Stimulated activated CD8-positive, alpha-beta memory T cell treated with anti-CD3 and anti-CD28 coated beads, Interleukin-4, amount 100 ng/mL, for 48 hours (primary cell): ENCODE data around the gene PDP2.
"Not testable (repeated sequence)": the region's sequence is repeated elsewhere in the genome, so short reads cannot be mapped to it uniquely, and the experiment has no call there.

Experiments
- DNase-seq: peaks from one replicate; pipeline ENCODE4 v3.0.0-alpha.2; 2020

PDP2 gene

DNA sequence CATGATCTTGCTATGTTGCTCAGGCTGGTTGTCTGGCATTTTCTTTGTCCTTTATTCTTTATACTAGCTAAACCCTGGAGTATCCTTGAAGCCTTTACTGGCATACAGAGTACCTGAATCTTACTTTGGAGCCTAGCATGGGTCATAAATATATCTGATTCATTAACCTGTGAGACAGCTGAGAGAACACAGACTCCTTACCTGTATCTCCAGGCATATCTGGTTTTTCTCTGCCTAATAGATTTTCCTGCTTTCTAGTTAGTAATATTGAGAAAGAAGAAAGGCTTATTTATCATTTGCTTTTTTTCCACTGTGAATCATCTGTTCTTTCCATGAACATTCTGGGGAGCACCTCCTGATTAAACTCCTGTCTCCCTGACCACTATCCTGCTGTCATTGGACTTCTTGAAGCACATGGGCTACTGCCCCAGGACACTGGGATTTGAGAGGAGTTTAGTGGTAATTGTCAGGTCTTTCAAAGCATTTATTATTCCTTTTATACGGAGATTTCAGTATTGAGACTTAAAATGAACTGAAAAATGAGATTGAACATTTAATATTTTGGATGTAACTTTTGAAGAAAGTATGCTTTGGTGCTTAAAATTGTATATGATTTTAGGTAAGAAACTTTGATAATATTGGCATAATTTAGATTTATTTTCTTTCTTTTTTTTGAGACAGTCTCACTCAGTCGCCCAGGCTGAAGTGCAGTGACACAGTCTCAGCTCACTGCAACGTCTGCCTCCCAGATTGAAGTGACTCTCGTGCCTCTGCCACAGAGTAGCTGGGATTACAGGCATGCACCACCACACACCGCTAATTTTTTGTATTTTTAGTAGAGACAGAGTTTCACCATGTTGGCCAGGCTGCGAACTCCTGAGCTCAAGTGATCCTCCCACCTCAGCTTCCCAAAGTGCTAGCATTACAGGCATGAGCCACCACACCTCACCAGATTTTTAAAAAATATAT is 8.6 kb downstream of the PDP2 start:
- no peak for DNase-seq

DNA sequence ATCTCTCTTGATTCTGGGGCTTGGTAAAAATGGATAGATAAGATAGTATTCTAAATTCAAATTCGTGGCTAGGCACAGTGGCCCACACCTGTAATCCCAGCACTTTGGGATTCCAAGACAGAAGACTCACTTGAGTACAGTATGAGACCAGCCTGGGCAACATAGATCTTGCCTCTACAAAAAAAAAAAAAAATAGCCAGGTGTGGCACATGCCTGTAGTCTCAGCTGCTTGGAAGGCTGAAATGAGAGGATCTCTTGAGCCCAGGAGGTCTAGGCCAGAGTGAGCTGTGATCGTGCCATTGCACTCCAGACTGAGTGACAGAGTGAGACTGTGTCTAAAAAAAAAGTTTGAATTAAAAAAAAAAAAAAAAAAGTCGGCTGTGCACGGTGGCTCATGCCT is 9.3 kb downstream of the PDP2 start:
- no peak for DNase-seq

DNA sequence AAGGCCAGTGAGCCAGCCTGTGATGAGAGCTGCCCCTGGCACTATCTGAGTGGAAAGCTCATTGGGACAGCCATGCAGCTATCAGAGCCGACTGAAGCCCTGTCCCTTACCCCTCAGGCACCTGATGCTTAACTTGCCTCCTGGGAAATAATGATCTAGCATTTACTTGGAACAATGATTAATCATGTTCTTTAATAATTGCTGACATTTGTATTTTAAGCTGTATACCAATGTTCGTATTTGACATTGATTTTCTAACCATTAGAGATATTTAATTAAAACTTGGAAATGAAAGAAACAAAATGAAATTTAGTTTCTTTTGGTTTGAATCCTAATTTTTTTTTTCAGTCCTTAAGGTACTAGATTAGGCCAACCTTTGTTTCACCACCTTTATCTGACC is 10.5 kb downstream of the PDP2 start:
- DNase-seq: no peak

DNA sequence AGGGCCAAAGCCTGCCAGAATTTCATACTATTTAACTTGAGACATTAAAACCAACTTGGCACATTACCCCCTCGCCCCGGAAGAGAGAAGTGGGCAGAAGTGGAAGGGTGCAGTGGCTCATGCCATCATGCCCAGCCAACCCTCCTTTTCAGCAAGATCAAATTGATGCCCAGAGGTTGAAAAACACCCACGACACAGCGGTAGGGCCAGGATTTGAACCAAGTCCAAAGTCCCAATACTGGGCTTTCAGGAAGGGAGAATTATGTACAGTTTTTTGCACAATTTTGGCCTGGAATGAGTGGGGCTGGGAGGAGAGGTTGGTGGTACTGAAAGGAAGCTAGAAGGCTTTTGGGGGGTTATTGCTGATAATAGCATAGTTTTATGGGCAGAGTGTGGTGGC is 11.0 kb downstream of the PDP2 start:
- DNase-seq: no peak

DNA sequence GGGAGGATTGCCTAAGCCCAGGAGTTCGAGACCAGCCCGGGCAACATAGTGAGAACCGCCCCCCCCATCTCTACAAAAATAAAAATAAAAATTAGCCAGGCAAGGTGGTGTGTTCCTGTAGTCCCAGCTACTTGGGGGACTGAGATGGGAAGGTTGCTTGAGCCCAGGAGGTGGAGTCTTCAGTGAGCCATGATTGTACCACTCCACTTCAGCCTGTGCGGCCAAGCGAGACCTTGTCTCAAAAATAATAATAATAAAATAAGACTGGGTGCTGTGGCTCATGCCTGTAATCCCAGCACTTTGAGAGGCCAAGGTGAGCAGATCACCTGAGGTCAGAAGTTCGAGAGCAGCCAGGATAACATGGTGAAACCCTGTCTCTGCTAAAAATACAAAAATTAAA is 11.5 kb downstream of the PDP2 start:
- no peak for DNase-seq

DNA sequence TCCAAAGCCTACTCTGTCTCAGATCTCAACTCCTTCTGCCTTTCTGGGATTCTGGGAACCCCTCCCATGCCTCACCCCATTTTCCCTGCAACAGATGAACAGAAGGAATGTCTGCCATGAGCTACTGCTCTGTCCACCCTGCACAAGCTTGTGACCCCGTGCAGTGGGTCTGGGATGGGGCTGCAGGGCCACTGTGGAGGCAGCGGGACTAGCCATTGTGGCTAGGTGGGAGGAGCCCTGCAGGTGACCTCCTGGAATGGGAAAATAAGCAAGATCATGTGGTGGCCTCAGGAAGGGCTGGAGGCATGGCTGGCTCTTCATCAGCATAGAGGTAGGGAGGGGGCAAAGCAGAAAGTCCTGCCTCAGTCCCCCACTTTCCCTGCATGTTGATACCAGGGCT is 13.7 kb downstream of the PDP2 start:
- no peak for DNase-seq

DNA sequence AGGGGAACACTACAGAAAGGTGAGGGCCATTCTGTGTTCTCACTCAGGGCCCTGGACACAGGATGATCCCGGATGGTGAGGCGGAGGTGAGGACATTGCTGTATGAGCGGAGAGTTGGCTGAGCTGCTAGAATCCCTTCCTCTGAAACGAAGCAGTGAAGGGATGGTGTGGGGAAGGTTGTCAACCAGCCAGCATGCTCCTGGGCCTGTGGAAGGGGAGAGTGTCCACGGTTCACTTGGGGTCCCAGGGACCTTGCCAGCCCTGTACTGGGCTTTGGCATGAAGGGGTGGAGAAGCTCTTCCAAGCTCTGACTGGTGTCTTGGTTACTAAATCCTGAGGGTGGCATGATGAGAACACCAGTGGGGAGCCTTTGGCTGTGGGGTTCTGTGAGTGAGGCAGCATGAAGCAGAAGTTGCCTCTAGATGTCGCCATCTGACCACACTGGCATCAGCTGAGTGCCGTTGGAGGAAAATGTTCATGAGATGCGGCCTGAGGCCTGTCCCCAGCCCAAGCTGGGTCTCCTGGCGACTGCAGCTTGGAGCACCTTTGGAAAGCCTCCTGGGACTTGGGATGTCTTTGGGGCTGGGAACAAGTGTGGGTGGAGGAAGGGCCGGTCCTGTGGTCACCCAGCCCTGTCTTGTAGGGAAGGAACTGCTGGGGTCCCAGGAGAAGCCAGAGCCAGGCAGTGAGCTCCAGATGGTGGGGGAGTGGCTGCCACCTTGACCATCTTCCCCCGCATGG is 14.8 kb downstream of the PDP2 start:
- peak; percentile 70 for DNase-seq

DNA sequence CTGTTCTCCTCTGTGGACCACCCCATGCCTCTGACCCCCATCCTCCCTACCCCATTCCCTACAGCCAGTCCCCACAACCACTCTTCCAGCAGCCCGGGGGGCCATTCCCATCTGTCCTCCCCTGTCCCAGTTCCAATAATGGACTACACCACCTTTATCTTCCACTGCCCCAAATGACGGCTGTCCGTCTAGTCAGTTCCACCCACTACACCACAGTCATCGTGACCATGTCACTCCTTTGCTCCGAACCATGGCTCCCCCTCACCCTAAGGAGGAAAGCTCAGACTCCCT is 15.3 kb downstream of the PDP2 start:
- DNase-seq: no peak

DNA sequence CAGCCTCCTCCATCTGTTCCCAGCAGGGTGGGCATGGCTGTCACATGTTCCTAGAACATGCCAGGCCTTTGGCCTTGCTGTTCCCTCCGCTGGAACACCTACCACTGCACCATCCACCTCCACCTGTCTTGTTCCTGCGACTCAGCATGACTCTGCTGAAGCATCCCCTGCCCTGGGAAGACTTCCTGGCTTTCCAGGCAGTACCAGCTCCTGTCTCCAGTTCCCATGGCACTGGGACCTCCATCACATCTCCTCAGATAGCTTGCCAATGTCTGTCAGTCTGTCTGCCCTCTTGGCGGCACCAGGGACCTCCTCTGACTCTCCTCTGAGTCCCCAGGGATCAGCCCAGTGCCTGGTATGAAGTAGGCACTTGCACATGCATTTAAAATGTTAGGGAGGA is 15.7 kb downstream of the PDP2 start:
- DNase-seq: no peak

DNA sequence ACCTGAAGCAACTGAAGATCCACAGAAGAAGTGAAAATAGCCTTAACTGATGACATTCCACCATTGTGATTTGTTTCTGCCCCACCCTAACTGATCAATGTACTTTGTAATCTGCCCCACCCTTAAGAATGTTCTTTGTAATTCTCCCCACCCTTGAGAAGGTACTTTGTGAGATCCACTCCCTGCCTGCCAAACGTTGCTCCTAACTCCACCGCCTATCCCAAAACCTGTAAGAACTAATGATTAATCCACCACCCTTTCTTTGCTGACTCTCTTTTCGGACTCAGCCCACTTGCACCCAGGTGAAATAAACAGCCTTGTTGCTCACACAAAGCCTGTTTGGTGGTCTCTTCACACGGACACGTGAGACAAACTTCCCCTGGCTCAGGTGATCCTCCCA is 16.4 kb downstream of the PDP2 start:
- not testable (repeated sequence) for DNase-seq

DNA sequence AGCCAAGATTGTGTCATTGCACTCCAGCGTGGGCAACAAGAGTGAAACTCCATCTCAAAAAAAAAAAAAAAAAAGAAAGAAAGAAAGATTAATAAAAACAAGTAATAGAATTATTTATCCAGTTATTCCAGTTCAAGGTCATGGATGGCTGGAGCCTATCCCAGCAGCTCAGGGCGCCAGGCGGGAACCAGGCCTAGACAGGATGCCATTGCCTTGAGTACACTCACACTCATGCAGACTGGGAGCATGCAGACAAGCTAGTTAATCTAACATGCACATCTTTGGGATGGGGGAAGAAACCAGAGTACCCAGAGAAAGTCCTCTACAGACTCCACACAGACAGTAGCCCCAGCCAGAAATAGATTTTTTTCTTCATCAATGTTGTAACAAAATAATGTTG is 17.9 kb downstream of the PDP2 start:
- no peak for DNase-seq

DNA sequence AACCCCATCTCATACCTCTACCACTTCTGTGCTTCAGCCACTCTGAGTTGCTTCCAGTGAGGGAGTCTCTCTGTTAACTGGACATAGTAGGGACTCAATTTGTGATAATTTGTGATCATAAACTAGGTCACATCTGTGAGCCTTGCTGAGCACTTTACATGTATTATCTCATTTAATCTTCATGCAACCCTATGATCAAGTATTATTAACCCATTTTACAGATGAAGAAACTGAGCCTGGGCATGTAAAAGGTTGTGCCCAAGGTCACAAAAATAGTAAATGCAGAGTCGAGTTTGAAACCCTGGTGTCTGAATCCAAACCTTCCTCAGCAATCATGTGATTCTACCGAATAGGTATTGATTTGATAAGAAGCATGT is 18.6 kb downstream of the PDP2 start:
- DNase-seq: no peak

DNA sequence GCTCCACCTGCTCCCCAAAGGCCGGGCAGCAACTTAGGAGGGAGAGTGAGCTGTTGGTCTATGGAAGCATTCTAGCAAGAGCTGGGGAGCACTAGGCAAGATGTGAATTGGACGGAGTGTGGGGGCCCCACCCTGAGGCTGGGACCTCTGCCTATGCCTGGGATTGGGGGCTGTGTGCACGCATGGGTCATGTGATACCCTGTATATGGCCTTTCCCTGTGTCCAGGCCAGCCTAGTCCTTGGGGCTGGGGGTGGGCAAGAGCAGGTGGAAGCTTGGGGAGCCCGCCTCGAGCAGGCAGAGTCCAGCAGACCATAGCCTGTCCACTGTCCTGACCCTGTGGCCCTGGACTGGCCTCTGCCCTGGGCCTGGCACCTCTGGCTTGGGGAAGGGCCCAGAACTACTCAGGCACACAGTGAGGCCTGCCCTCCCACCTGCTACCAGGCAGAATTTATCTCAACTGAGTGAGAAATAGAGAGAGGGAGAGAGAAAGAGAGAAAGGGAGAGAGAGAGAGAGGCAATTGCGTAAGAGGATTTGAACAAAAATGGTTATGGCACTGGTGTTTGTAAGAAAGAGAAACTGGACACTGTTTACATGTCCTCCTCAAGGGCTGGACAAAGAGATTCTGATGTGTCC is 19.1 kb downstream of the PDP2 start:
- no peak for DNase-seq

DNA sequence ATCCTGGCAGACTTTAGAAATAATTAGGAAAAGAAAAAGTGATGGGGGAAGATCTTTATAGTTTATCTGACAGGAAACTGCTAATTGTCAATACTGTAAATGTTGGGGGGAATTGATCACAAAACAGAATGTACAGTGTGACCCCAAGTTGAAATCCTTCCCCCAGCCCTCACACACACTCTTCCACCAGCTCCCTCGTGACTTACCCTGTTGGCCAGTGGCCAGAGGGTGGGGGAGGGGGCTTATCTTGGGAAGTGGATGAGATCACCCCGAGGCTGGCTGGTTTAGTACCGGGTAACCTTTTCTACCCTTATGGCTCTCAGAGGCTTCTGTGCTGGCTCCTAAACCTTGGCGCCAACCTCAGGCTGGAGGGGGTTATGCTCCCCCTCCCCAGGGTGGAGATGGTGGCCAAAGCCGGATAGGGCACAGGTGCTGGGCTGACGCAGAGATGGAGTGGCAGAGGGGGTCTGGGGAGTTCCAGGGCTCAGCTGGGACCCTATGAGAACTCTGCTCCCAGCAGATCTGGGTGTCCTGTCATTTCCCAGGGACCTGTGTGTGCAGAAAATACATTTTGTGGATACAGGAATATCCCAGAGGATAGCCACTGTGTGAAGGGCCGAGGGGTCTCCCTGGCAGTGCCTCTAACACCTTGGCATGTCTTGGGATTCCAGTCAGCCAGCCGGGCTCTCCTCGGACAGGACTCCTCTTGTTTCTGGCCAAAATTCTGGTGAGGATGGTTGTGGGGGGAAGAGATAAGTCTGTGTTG is 19.8 kb downstream of the PDP2 start:
- no peak for DNase-seq

DNA sequence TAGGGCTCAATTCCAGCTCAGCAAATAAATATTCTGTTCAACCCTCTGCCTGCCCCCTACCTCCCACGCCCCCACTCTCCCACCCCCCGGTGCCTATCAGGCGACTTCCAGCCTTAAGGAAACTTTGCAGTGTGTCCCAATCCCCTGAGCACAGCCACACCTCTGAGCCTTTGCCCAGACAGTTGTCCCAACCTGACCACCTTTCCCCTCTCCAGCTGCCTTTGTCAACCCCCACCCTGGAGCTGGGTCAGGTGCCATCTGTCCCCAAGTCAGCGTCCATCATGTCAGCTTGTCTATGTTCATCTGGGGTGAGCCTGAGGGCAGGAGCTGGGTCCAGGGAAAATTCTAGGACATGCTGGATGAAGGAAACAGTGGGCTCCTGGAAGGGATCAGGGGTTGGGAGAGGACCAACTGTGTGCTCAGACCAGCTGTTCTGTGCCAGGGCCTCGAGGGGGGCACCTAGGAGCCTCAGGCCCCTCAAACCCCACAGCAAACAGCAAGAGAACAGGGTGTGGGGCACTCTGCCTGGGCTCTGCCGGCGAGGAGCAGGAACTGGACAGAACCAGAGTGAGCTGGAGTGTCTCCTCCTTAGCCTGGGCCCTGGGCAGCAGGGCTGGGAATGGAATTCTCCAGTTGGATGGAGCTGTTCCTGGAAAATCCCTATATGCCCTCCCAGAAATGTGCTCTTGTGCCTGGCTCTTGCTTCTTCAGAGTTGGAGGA is 20.6 kb downstream of the PDP2 start:
- DNase-seq: no peak

DNA sequence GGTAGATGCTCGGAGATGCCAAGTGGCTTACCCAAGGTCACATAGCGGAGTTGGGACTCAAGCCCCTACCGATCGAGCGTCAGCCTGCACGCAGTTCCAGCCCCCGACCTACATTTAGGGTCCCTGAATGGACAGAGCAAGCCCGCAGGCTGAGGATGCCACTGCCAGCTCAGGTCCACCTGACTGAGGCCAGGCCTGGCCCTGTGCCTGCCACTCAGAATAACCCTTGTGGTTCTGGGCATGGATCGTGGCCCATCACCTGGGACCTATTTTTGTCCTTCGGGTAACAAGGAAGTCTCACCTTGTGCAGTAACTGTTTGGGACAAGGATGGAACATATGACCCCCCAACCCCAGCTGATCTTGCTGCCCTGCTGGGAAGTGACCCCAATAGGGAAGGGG is 21.3 kb downstream of the PDP2 start:
- DNase-seq: no peak

DNA sequence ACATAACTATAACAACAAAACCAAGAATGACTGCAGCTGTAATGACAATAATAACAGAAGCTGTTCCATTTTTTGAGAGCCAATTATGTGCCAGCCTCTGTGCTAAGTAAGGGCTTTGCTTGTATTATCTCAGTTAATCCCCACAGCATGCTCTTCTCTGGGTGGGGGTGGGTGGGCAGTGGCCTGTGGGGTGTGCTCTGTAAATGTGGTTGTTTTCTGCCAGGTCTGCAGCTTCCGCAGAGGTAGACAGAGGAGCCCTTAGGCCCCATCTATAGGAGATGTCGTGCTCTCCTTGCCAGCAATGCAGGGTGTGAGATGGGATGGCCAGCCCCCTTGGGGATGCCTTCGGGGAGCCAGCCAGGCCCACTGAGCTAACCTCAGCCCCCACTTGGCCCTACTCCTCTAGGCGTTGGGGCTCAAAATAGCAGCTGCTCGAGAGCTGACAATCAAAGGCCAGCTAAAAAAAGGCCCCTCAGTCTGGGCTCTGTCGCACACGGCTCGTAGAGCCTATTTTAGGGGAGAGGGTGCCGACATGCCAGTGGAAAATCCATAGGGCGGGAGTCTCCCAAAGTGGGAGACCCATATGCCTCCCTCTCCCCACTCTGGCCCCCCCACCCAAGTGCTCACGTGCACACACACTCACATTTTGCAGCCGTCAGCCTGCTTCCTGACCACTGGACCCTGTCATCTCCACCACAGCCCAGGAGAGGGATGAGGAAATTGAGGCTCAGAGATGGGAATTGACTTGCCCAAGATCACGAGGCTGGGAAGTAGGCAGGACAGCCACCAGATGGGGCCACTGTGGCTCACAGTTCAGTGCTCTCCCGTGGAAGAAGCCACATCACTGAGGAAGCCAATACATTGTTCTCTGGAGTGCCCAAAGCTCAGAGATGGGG is 22.6 kb downstream of the PDP2 start:
- no peak for DNase-seq

DNA sequence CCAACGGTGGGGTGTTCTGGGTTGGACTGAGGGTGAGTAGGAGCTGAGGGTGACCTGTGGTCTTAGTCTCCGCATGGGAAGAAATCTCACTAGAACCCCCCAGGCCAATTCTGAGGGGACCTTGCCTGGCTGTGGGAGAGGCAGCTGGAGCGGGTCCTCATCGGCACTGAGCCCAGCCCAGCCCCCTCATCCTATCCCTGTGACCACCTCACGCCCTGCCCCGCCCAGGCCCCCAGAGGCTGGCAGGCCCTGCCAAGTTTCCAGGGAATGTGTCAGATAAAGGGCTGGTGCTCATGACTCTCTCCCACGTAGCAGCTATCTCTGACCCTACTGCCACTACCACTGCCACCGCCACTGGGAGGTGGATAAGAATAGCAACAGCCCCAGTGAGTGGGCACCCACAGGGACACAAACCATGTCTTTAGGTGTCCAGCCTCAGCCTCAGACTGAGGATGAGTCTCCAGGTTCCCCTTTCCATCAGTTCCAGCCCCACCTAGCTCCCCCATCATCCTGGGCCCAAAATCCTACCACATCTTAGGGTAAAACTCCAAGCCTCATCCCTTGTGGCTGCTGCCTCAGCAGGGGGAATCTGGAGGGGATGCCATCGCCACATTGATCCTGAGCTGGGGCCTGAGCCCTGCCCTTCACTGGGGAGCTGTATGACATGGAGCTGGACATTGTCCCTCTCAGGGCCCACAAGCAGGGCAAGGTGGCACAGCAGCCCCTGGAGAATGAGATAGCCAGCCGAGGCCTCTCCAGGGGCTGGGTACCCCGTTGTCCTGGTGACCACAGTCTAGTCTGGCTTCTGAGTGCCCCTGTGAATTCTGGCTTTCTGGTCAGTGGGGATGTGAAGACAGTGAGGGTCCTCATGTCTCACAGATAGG is 23.5 kb downstream of the PDP2 start:
- no peak for DNase-seq

DNA sequence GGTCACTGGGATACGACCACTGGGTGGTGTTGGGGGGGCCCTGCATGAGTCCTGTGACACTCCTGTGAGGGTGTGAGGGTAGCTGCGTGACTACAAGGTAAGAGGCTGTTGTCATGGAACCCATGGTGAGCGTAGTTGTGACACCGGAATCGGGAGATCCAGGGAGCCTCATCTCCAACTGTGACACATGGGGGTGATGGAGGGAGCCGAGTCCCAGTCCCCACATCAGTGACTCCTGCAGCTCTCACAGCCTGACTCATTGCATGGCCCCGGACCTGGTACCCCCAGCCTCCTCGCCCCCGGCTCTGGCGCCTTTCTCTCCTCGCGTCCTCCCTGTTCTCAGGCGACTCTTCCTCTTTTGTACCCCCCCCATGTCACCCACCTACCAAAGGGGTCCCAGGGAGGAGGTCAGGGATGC is 24.1 kb downstream of the PDP2 start:
- DNase-seq: no peak

DNA sequence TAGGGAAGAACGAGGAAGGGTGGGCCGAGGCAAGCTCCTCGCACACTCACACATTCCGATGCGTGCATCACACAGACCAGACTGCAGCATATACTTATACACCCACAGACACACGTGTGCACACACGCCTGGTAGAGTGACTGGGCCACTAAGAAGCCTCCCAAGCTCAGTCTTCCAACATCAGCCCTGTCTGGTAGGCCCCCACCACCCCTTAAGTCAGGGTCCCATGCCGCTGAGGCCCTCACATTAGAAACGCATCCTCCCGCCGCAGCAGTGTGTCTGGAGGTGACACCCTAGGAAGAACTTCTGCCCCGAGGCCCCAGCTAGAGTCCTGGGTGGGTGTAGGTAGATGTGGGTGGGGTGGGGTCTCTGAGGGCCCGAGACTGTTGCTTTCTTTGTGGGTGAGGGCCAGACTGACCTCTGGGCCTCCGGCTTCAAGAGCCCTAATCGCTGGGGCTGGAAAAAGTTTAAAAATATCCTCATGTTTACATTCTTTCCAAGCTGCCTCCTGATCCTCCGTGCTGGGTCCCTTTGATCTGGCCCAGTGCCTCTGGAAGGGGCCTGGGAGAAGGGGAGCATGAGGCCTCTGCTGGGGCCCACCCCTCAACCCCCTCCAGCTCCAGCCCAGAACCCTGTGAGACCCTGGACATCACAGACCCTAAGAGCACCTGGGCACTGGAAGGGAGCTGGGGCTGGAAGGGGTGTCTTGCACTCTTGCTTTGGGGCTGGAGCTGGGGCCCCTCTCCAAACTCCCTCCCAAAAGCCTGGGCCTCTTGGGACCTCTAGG is 24.7 kb downstream of the PDP2 start:
- no peak for DNase-seq
